Fibroblast of lung (primary cell): ENCODE results near the gene TEX13D. TPM values are rescaled to one million over a fixed set of nuclear protein-coding genes. Genes with fewer than 3 reads are reported as not detected.

Experiments
- DNase-seq, 2 donors: peaks; one replicate each; pipeline versions ENCODE4 v3.0.0 to v3.0.0-alpha.2; 2010; ENCODE audit warnings: low read depth in 2 of 2
- H2AFZ ChIP-seq: 2 replicates; pipeline ENCODE4 v1.5.1; 2012; ENCODE audit warnings: low read length, control low read depth, inconsistent platforms
- H3K27ac ChIP-seq: 2 replicates; pipeline ENCODE4 v1.5.1; 2011; ENCODE audit warnings: low read length, control low read depth; ENCODE audit not compliant: insufficient read depth
- H3K27me3 ChIP-seq: 2 replicates; pipeline ENCODE4 v1.5.1; 2011; ENCODE audit warnings: mild to moderate bottlenecking, low read length; ENCODE audit not compliant: control insufficient read depth, insufficient read depth
- H3K36me3 ChIP-seq: 2 replicates; pipeline ENCODE4 v1.5.1; 2011; ENCODE audit warnings: low read length; ENCODE audit not compliant: control insufficient read depth, insufficient read depth
- H3K4me1 ChIP-seq: 2 replicates; pipeline ENCODE4 v1.5.1; 2011; ENCODE audit warnings: low read length; ENCODE audit not compliant: control insufficient read depth, insufficient read depth; ENCODE audit errors: extremely low read depth
- H3K4me2 ChIP-seq: 2 replicates; pipeline ENCODE4 v1.5.1; 2011; ENCODE audit warnings: low read length, control low read depth; ENCODE audit not compliant: insufficient read depth; ENCODE audit errors: extremely low read depth
- H3K4me3 ChIP-seq, 4 experiments: fragments of 200-600 bp in 1 of 4; sonication (generic) in 1 of 4; replicated peaks in 1 of 4; 2 replicates each; pipeline ENCODE4 v1.5.1; 2011 to 2016; ENCODE audit warnings: low read length in 4 of 4, low read depth in 3 of 4, mild to moderate bottlenecking in 3 of 4, control low read depth in 2 of 4, inconsistent platforms in 1 of 4, mixed read lengths in 1 of 4; ENCODE audit not compliant: insufficient read depth in 1 of 4; ENCODE audit errors: control extremely low read depth in 1 of 4
- H3K79me2 ChIP-seq: 2 replicates; pipeline ENCODE4 v1.5.1; 2012; ENCODE audit warnings: mild to moderate bottlenecking, low read length, inconsistent platforms; ENCODE audit not compliant: control insufficient read depth, insufficient read depth
- H3K9ac ChIP-seq: 2 replicates; pipeline ENCODE4 v1.5.1; 2011; ENCODE audit warnings: mild to moderate bottlenecking, low read length, control low read depth; ENCODE audit not compliant: insufficient read depth
- H3K9me3 ChIP-seq: 2 replicates; pipeline ENCODE4 v1.5.1; 2012; ENCODE audit warnings: low read depth, low read length; ENCODE audit not compliant: control insufficient read depth, insufficient read depth
- H4K20me1 ChIP-seq: 2 replicates; pipeline ENCODE4 v1.5.1; 2011; ENCODE audit warnings: low read length; ENCODE audit not compliant: control insufficient read depth, insufficient read depth; ENCODE audit errors: extremely low read depth
- CTCF ChIP-seq, 2 donors: IDR thresholded peaks in 1 of 2; conservative IDR thresholded peaks in 1 of 2; 1 replicate in 1 of 2; 2 replicates in 1 of 2; pipeline ENCODE4 v1.5.1; 2011 to 2012; ENCODE audit warnings: low read length in 2 of 2, control low read depth in 1 of 2, inconsistent platforms in 1 of 2, low read depth in 1 of 2, mild to moderate bottlenecking in 1 of 2
- EZH2 ChIP-seq: IDR thresholded peaks from 2 replicates; pipeline ENCODE4 v1.5.1; 2012; ENCODE audit warnings: low read length, control low read depth, mild to moderate bottlenecking; ENCODE audit errors: missing control alignments
- polyA plus RNA-seq, 2 donors: library from polyadenylated mRNA; depleted of rRNA in 1 of 2; stranded (reverse) in 1 of 2; unstranded in 1 of 2; fragments of >200 nt; gene quantifications; 2 replicates each; pipeline ENCODE4 v1.2.1, GENCODE V29; 2011 to 2012; ENCODE audit warnings: missing spikeins in 1 of 2
- total RNA-seq: library from RNA; depleted of rRNA; stranded (reverse); fragments of >200 nt; gene quantifications from 2 replicates; pipeline ENCODE4 v1.2.1, GENCODE V29; 2014

Gene TEX13D
- total and polyA plus RNA-seq, 2 donors (not counting 1 experiment from before 2014, with no cell fraction given), result not detected

DNA sequence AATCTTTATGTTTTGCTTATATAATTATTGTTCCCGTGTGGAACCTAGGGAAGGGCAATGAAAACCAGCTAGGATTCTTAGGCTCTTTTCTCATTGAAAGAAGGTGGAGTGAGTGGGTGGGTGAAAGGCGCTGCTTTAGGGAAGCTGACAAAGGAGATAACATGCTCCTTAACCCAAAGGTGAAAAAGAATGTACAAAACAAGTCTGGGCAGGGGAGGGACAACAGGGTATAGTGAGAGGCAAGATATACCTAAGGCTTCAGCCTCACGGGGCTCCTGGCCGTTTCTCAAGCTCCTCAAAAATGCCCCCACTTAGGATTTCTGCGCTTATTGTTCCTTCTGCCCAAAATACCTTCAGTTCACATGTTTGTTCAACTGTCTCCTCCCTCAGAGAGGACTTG is 15.7 kb downstream of the TEX13D start:
- no peak for DNase-seq
- no peak overlapping the region for H3K4me3 ChIP-seq
- H3K9ac ChIP-seq, result no peak overlapping the region
- no peaks in the 10 kb centered on the region for H3K36me3 ChIP-seq
- H4K20me1 ChIP-seq, result no peaks in the 10 kb centered on the region
- H3K27me3 ChIP-seq, result no peaks in the 10 kb centered on the region
- H2AFZ ChIP-seq, result no peak overlapping the region
- H3K79me2 ChIP-seq, result no peaks in the 10 kb centered on the region
- H3K4me2 ChIP-seq, result no peak overlapping the region
- no peak for TF ChIP-seq CTCF (conservative IDR thresholded peaks at IDR 0.05 in 1 of 2, IDR thresholded peaks at IDR 0.05 in 1 of 2; ENCODE audit: low read depth in 1 of 2, low read length in 2 of 2)
- TF ChIP-seq EZH2, result no peak
- H3K27ac ChIP-seq, result no peak overlapping the region
- H3K9me3 ChIP-seq, result no peaks in the 10 kb centered on the region
- H3K4me1 ChIP-seq, result no peaks in the 10 kb centered on the region

DNA sequence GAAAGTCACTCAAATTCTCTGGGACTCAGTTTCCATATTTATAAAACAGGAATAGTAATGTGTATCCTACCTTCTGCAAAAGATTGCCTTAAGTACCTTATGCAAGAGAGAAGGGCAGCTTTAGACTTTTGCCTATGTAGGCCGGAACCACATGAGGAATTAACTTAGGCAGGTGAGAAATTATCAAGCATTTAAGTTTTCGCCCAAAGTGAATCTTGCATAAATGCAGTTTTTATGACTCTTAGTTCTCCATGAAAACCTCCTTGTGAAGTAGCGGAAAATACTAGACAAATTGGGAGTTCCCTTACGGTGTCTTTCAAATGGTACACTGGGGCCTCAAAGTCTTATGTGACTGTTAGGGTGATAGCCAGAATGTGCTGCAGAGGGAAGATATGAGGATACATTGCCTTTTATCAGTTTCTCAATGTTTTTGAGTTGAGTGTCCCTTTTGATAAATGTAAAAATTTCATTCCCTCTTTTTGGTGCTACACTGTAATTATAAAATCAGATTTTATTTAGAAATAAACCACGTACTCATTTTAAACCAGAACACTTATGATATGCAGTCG is 16.5 kb downstream of the TEX13D start:
- TF ChIP-seq CTCF (conservative IDR thresholded peaks at IDR 0.05 in 1 of 2, IDR thresholded peaks at IDR 0.05 in 1 of 2; ENCODE audit: low read depth in 1 of 2, low read length in 2 of 2) (no peak), EZH2 (no peak)
- H3K27ac ChIP-seq, result no peak overlapping the region
- no peak overlapping the region for H3K4me3 ChIP-seq
- H3K4me2 ChIP-seq, result no peak overlapping the region
- H4K20me1 ChIP-seq, result no peaks in the 10 kb centered on the region
- H3K4me1 ChIP-seq, result no peaks in the 10 kb centered on the region
- DNase-seq, result no peak
- no peaks in the 10 kb centered on the region for H3K79me2 ChIP-seq
- H3K9ac ChIP-seq, result no peak overlapping the region
- no peaks in the 10 kb centered on the region for H3K9me3 ChIP-seq
- H2AFZ ChIP-seq, result no peak overlapping the region
- H3K27me3 ChIP-seq, result no peaks in the 10 kb centered on the region
- no peaks in the 10 kb centered on the region for H3K36me3 ChIP-seq

GRCh38 chrX:124354648-124355047 is 22.2 kb downstream of the TEX13D start:
- H4K20me1 ChIP-seq, result no peaks in the 10 kb centered on the region
- no peaks in the 10 kb centered on the region for H3K36me3 ChIP-seq
- no peaks in the 10 kb centered on the region for H3K27me3 ChIP-seq
- no peaks in the 10 kb centered on the region for H3K4me1 ChIP-seq
- H3K4me2 ChIP-seq, result no peak overlapping the region
- no peak for DNase-seq
- H3K27ac ChIP-seq, result no peak overlapping the region
- H3K4me3 ChIP-seq, result no peak overlapping the region
- no peak overlapping the region for H3K9ac ChIP-seq
- no peaks in the 10 kb centered on the region for H3K9me3 ChIP-seq
- no peak for TF ChIP-seq CTCF (conservative IDR thresholded peaks at IDR 0.05 in 1 of 2, IDR thresholded peaks at IDR 0.05 in 1 of 2; ENCODE audit: low read depth in 1 of 2, low read length in 2 of 2)
- TF ChIP-seq EZH2, result no peak
- no peaks in the 10 kb centered on the region for H3K79me2 ChIP-seq
- no peak overlapping the region for H2AFZ ChIP-seq
